Dendritic cell treated with granulocyte-macrophage colony-stimulating factor and Interleukin-4, amounts not matched to agents 40 ng/mL and 50 ng/mL, for 4 days (primary cell): ENCODE results near the gene PIK3AP1.
"Not testable (repeated sequence)": the region's sequence is repeated elsewhere in the genome, so short reads cannot be mapped to it uniquely, and the experiment has no call there.

Experiments used
- H3K27ac Mint-ChIP-seq: one replicate; pipeline ENCODE4 v1.8.0; 2022; ENCODE audit warnings: mild to moderate bottlenecking, mixed read lengths
- H3K27me3 Mint-ChIP-seq: one replicate; pipeline ENCODE4 v1.8.0; 2022; ENCODE audit warnings: mild to moderate bottlenecking, mixed read lengths
- H3K36me3 Mint-ChIP-seq: one replicate; pipeline ENCODE4 v1.8.0; 2022; ENCODE audit warnings: low read depth, mixed read lengths
- H3K4me1 Mint-ChIP-seq: one replicate; pipeline ENCODE4 v1.8.0; 2022; ENCODE audit warnings: low read depth, mixed read lengths
- H3K4me3 Mint-ChIP-seq: one replicate; pipeline ENCODE4 v1.8.0; 2022; ENCODE audit warnings: mild to moderate bottlenecking, moderate library complexity, mixed read lengths
- H3K9me3 Mint-ChIP-seq: one replicate; pipeline ENCODE4 v1.8.0; 2022; ENCODE audit warnings: mixed read lengths
- intact Hi-C: fragments of 100-400 bp; cut with micrococcal nuclease; formaldehyde crosslinking; loops from one replicate; pipeline ENCODE4 v1.15.0; 2022

Gene PIK3AP1

GRCh38 chr10:96683710-96684109, 36.6 kb downstream of the PIK3AP1 start:
- H3K36me3 Mint-ChIP-seq, result peaks cover 26% of the 10 kb centered on the region
- no peaks in the 10 kb centered on the region for H3K9me3 Mint-ChIP-seq
- intact Hi-C loops, result no loop called here
- no peak overlapping the region for H3K4me3 Mint-ChIP-seq
- peaks cover 45% of the 10 kb centered on the region for H3K4me1 Mint-ChIP-seq
- no peaks in the 10 kb centered on the region for H3K27me3 Mint-ChIP-seq
- no peak overlapping the region for H3K27ac Mint-ChIP-seq

DNA sequence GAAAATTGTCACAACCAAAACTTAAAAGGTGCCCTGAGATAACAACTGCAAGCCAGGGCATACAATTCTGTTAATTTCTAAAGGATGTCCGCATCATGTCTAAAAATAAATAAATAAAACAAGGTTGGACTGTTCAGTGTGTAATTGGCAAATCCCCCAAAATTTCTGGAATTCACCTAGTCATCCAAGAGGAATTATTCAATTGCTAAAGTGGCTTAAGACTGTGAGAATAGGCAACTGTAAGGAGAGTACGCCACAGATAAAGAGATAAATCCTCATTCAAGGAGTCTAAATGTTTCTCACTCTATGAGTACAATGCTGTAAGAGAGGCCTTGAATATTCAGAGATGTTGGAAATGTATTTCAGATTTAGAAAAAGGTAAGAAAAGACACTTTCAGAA, 37.2 kb downstream of the PIK3AP1 start:
- H3K27ac Mint-ChIP-seq, result no peak overlapping the region
- peaks cover 45% of the 10 kb centered on the region for H3K4me1 Mint-ChIP-seq
- no peaks in the 10 kb centered on the region for H3K27me3 Mint-ChIP-seq
- no peak overlapping the region for H3K4me3 Mint-ChIP-seq
- H3K9me3 Mint-ChIP-seq, result no peaks in the 10 kb centered on the region
- H3K36me3 Mint-ChIP-seq, result peaks cover 29% of the 10 kb centered on the region
- intact Hi-C loops, result no loop called here

DNA sequence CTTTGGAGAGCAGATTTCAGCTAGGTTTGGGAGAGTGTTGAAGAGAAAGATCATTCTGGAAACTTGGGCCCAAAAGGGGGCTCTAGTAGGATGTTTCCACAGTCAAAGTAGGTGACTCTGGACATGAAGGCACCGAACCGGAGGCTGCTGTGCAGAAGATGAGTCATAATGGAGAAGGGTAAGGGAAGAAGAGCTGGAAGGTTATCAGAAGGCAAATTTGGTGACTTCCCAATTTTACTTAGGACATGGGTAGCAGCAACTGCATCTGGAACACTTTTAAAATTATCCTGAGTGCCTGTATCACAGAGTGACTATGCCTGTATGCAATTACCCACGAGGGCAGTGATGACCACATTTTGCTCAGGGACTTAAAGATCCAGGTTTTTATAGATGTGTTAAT, 38.8 kb downstream of the PIK3AP1 start:
- no peaks in the 10 kb centered on the region for H3K9me3 Mint-ChIP-seq
- peaks cover 45% of the 10 kb centered on the region for H3K4me1 Mint-ChIP-seq
- H3K4me3 Mint-ChIP-seq, result no peak overlapping the region
- H3K36me3 Mint-ChIP-seq, result peaks cover 35% of the 10 kb centered on the region
- intact Hi-C loops, result no loop called here
- H3K27ac Mint-ChIP-seq, result no peak overlapping the region
- H3K27me3 Mint-ChIP-seq, result no peaks in the 10 kb centered on the region

GRCh38 chr10:96680463-96680862, 39.9 kb downstream of the PIK3AP1 start:
- H3K27me3 Mint-ChIP-seq, intact Hi-C loops, H3K27ac Mint-ChIP-seq, H3K9me3 Mint-ChIP-seq, H3K4me3 Mint-ChIP-seq: not testable (repeated sequence)
- H3K36me3 Mint-ChIP-seq, result peaks cover 41% of the 10 kb centered on the region
- H3K4me1 Mint-ChIP-seq, result peaks cover 51% of the 10 kb centered on the region

- Mint-ChIP-seq H3K4me3 (no peak overlapping the region), H3K27ac (no peak overlapping the region), H3K9me3 (no peaks in the 10 kb centered on the region), H3K36me3 (peaks cover 35% of the 10 kb centered on the region), H3K4me1 (peaks cover 56% of the 10 kb centered on the region), H3K27me3 (no peaks in the 10 kb centered on the region)
- intact Hi-C loops, result no loop called here
These were observed 41.6 kb downstream of the PIK3AP1 start for GRCh38 chr10:96678725-96679124.

- H3K27ac Mint-ChIP-seq, result no peak overlapping the region
- no peaks in the 10 kb centered on the region for H3K9me3 Mint-ChIP-seq
- H3K27me3 Mint-ChIP-seq, result no peaks in the 10 kb centered on the region
- H3K4me1 Mint-ChIP-seq, result peaks cover 65% of the 10 kb centered on the region
- peaks cover 38% of the 10 kb centered on the region for H3K36me3 Mint-ChIP-seq
- H3K4me3 Mint-ChIP-seq, result no peak overlapping the region
- intact Hi-C loops, result no loop called here
These were observed 43.8 kb downstream of the PIK3AP1 start for GRCh38 chr10:96676272-96677112.

- H3K27me3 Mint-ChIP-seq, result no peaks in the 10 kb centered on the region
- peaks cover 63% of the 10 kb centered on the region for H3K4me1 Mint-ChIP-seq
- H3K9me3 Mint-ChIP-seq, result no peaks in the 10 kb centered on the region
- H3K36me3 Mint-ChIP-seq, result peaks cover 33% of the 10 kb centered on the region
- no peak overlapping the region for H3K4me3 Mint-ChIP-seq
- intact Hi-C loops, result no loop called here
- H3K27ac Mint-ChIP-seq, result no peak overlapping the region
These were observed 44.5 kb downstream of the PIK3AP1 start for GRCh38 chr10:96675846-96676245.

DNA sequence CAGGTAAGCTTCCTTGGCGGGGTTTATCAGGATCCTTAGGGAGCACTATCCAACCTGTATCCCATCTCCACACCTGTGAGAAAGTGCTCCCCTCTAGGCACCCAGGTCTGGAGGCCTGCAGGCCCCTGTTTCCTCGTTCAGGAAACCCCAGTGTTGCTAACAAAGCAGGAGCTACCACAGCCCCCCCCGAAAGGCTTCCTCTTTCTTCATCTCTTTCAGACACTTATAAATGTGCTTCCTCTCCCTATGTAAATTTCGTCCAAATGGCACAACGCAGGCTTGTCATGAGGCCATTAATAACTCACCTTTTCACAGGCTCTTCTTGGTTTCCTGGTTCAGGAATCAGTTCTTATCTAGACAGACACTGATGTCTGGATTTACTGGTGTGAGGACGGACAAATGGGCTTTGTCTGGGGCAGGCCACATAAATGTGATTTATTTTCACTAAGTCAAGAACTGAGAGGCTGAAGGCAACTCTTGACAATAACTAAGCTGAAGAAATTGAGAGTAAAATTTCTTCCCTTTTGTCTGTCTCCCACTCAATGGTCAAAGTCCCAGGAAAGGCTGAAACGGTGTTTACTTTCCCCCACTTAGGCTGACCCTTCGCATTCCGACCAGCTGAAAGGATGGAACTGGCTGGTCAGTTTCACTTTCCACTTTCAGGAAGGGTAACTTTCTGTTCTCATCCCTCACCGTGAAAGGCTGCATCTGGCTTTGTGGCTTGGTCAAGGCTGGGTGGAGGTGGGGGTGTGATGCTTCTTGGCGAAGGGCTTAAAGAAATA, 46.8 kb downstream of the PIK3AP1 start:
- Mint-ChIP-seq H3K4me1 (peaks cover 72% of the 10 kb centered on the region), H3K9me3 (no peaks in the 10 kb centered on the region), H3K4me3 (peak overlapping the region; percentile 27), H3K27me3 (no peaks in the 10 kb centered on the region), H3K36me3 (peaks cover 34% of the 10 kb centered on the region), H3K27ac (peak overlapping the region; percentile 76)
- intact Hi-C loops, result no loop called here

DNA sequence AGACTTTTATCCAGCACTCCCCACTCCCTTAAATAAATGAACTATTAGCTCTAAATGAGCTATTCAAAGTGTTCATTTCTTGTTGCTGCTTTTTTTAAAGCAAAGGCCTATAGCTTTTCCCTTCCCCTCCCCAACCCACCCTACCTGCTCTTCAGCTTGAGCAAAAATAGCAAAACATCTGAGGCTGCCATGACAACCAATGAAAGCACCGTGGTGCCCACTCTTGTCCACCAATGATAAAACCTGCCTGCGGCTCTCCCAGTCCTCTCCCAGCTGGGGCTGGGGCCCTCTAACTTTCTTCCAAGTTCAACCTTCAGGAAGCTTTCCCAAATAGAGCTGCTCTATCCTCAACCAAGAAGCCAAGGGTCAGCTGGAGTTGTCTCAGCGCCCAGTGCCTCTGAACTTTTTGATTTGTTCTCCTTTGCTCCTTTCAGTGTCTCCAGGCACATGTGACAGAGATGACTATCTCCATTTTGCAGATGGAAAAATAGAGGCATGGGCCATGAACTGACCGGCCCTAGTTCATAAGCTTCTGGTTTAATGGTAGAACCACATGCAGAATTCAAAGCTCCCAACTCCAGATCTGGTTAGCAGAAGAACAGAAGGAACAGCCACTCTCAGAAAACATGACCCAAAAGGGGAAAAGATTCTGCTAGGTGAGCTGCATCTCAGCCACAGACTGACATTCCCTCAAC, 47.7 kb downstream of the PIK3AP1 start:
- intact Hi-C loops, result no loop called here
- Mint-ChIP-seq H3K4me3 (no peak overlapping the region), H3K27ac (peak overlapping the region; percentile 76)

DNA sequence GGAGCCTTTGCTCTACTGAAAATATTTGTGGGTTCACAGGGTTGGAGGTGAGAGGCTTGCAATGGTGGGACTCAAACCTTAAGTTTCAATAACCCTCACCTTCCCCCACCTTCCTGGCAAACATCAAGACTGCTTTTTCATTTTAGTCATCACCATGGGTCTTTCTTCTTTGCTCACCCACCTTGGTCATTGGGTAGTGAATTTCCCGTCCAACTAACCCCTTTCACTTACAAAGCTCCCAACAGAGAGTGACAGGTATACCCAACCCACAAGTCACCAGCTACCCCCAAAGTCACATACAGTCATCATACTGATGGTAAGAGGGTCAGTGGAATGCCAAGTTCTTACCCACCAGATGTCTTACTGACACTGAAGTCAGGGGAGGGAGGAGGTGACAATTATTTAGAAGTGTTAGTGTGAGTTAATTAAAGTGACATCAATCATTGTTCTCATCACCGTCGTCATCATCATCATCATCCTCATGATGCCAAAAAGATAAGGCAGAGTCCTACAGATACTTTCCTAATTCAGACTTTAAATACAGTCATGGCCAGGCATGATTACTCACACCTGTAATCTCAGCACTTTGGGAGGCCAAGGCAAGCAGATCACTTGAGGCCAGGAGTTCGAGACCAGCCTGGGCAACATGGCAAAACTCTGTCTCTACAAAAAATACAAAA, 49.0 kb downstream of the PIK3AP1 start:
- intact Hi-C loops, result no loop called here
- H3K36me3 Mint-ChIP-seq, result peaks cover 28% of the 10 kb centered on the region
- no peaks in the 10 kb centered on the region for H3K9me3 Mint-ChIP-seq
- peaks cover 67% of the 10 kb centered on the region for H3K4me1 Mint-ChIP-seq
- no peak overlapping the region for H3K27ac Mint-ChIP-seq
- H3K27me3 Mint-ChIP-seq, result no peaks in the 10 kb centered on the region
- H3K4me3 Mint-ChIP-seq, result no peak overlapping the region

More for the DNA sequence above, 47.7 kb downstream of the PIK3AP1 start:
- Mint-ChIP-seq H3K27me3 (no peaks in the 10 kb centered on the region), H3K9me3 (no peaks in the 10 kb centered on the region), H3K36me3 (peaks cover 36% of the 10 kb centered on the region), H3K4me1 (peaks cover 71% of the 10 kb centered on the region)

DNA sequence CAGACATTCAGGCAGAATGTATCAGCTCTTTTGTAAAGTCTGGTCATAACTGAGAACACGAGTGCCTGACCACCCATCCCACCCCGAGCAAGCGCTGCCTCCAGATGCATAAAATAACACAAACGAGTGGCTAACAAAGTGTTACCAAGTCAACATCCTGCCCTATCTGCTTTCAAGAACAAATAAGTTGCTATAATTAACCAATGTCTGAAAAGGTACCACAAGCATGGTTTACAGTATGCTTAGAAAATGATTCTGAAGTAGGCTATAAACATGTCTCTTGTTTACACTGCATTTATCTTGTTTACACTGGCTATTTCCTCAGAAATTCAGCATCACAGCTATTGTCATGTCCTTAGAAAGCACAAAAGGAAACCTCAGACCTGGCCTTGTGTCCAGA, 49.5 kb downstream of the PIK3AP1 start:
- Mint-ChIP-seq H3K4me1 (peaks cover 62% of the 10 kb centered on the region), H3K27me3 (no peaks in the 10 kb centered on the region), H3K36me3 (peaks cover 25% of the 10 kb centered on the region), H3K27ac (peak overlapping the region; percentile 17), H3K9me3 (no peaks in the 10 kb centered on the region), H3K4me3 (no peak overlapping the region)
- intact Hi-C loops, result no loop called here

DNA sequence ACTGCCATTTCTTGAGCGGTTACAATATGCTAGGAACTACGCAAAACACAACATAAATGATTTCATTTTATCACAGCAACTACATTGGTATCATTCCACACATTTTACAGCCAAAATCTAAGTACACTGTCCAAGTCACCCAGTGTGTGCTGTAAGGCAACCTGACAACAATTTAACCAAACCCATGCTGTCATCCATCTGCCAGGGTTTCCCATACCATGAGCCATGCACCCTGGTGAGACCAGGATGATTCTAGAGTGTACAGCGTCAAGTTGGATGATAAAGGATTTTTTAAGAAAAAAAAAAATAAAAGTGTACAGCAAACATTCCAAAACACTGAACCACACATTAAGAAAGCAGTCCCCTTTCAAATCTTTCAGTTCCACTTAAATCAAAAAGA, 52.9 kb downstream of the PIK3AP1 start:
- Mint-ChIP-seq H3K27ac (no peak overlapping the region), H3K27me3 (no peaks in the 10 kb centered on the region), H3K9me3 (no peaks in the 10 kb centered on the region), H3K4me1 (peaks cover 43% of the 10 kb centered on the region), H3K4me3 (no peak overlapping the region), H3K36me3 (peaks cover 22% of the 10 kb centered on the region)
- intact Hi-C loops, result no loop called here

DNA sequence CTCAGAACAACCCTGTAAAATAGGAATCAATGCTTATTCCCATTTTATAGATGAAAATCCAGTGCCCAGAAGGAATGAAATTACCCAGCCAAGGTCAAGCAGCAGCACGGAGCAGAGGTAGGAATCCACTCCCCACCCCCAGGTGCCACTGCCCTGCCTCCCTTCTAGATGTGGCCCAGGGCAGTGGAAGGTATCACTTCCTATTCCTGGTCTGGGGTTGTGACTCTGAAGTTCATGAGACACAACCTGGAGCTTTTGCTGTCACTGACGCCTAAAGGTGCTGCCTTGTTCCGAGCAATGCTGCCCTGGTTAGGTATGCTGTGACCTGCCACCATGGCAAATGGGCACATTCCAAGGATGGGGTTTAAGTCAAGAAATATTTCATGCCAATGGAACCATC, 53.6 kb downstream of the PIK3AP1 start:
- intact Hi-C loops, result no loop called here
- Mint-ChIP-seq H3K4me3 (no peak overlapping the region), H3K27me3 (no peaks in the 10 kb centered on the region), H3K9me3 (no peaks in the 10 kb centered on the region), H3K27ac (no peak overlapping the region), H3K36me3 (peaks cover 22% of the 10 kb centered on the region), H3K4me1 (peaks cover 40% of the 10 kb centered on the region)
